SK-N-SH treated with all-trans-retinoic acid at 6 μM for 48 hours (cell line): ENCODE results near the gene PEX10.

Experiments
- ATAC-seq: fragments of 200-7000 bp; cut with Tn5 transposase; 3 replicates; pipeline ENCODE4 v1.9.1; 2020; ENCODE audit warnings: mild to moderate bottlenecking, moderate library complexity
- ARNTL ChIP-seq: fragments of 450-650 bp; formaldehyde crosslinking; IDR thresholded peaks from 2 replicates; pipeline ENCODE4 v1.5.0; 2020; ENCODE audit warnings: low read depth, mild to moderate bottlenecking, moderate library complexity, borderline replicate concordance
- BACH2 ChIP-seq: fragments of 250-450 bp; sonication (Bioruptor Pico); IDR thresholded peaks from 2 replicates; pipeline ENCODE4 v1.9.0; 2021; ENCODE audit warnings: mild to moderate bottlenecking, borderline replicate concordance
- CSDC2 ChIP-seq: fragments of 250-450 bp; sonication (Bioruptor Pico); IDR thresholded peaks from 2 replicates; pipeline ENCODE4 v1.5.0; 2020; ENCODE audit warnings: mild to moderate bottlenecking, moderate library complexity
- ESRRG ChIP-seq: fragments of 250-450 bp; sonication (Bioruptor Pico); IDR thresholded peaks from 2 replicates; pipeline ENCODE4 v1.6.1; 2021; ENCODE audit warnings: mild to moderate bottlenecking
- GLIS3 ChIP-seq: fragments of 250-450 bp; sonication (Bioruptor Pico); IDR thresholded peaks from 2 replicates; pipeline ENCODE4 v1.5.0; 2020; ENCODE audit warnings: mild to moderate bottlenecking, moderate library complexity
- ISL1 ChIP-seq: fragments of 250-450 bp; sonication (Bioruptor Pico); IDR thresholded peaks from 2 replicates; pipeline ENCODE4 v2.1.2; 2022; ENCODE audit warnings: mild to moderate bottlenecking, moderate library complexity
- OSR1 ChIP-seq: fragments of 250-450 bp; sonication (Bioruptor Pico); IDR thresholded peaks from 2 replicates; pipeline ENCODE4 v1.8.0; 2022; ENCODE audit warnings: moderate library complexity, mild to moderate bottlenecking, inconsistent platforms
- PPARA ChIP-seq: fragments of 250-450 bp; sonication (Bioruptor Pico); IDR thresholded peaks from 2 replicates; pipeline ENCODE4 v1.5.0; 2020; ENCODE audit warnings: mild to moderate bottlenecking, borderline replicate concordance
- RARB ChIP-seq: fragments of 250-450 bp; sonication (Bioruptor Pico); IDR thresholded peaks from 2 replicates; pipeline ENCODE4 v1.8.0; 2021; ENCODE audit warnings: mild to moderate bottlenecking, moderate library complexity
- SNAI2 ChIP-seq: fragments of 250-450 bp; sonication (Bioruptor Pico); IDR thresholded peaks from 2 replicates; pipeline ENCODE4 v1.5.0; 2020; ENCODE audit warnings: mild to moderate bottlenecking, moderate library complexity
- TCF4 ChIP-seq: fragments of 250-450 bp; sonication (Bioruptor Pico); IDR thresholded peaks from 2 replicates; pipeline ENCODE4 v1.8.0; 2021; ENCODE audit warnings: mild to moderate bottlenecking, moderate library complexity, borderline replicate concordance
- ZFP3 ChIP-seq: fragments of 250-450 bp; sonication (Bioruptor Pico); IDR thresholded peaks from 2 replicates; pipeline ENCODE4 v1.5.0; 2020; ENCODE audit warnings: mild to moderate bottlenecking, moderate library complexity
- ZFP30 ChIP-seq: fragments of 450-650 bp; formaldehyde crosslinking; IDR thresholded peaks from 2 replicates; pipeline ENCODE4 v1.5.0; 2022; ENCODE audit warnings: mild to moderate bottlenecking, moderate library complexity
- ZNF70 ChIP-seq: fragments of 450-650 bp; formaldehyde crosslinking; IDR thresholded peaks from 2 replicates; pipeline ENCODE4 v1.5.0; 2020; ENCODE audit warnings: mild to moderate bottlenecking, moderate library complexity
- ZNF8 ChIP-seq: fragments of 450-650 bp; formaldehyde crosslinking; IDR thresholded peaks from 2 replicates; pipeline ENCODE4 v1.5.0; 2020; ENCODE audit warnings: mild to moderate bottlenecking, moderate library complexity
- TF ChIP-seq, protein P1 (sequence below): fragments of 250-450 bp; sonication (Bioruptor Pico); IDR thresholded peaks from 2 replicates; pipeline ENCODE4 v1.5.0; 2020; ENCODE audit warnings: mild to moderate bottlenecking, moderate library complexity
- TF ChIP-seq, protein P2 (sequence below): fragments of 250-450 bp; sonication (Bioruptor Pico); IDR thresholded peaks from 2 replicates; pipeline ENCODE4 v1.8.0; 2021; ENCODE audit warnings: low read depth, mild to moderate bottlenecking, moderate library complexity, borderline replicate concordance
- TF ChIP-seq, protein P3 (sequence below): fragments of 250-450 bp; sonication (Bioruptor Pico); IDR thresholded peaks from 2 replicates; pipeline ENCODE4 v1.8.0; 2020; ENCODE audit warnings: mild to moderate bottlenecking, moderate library complexity, borderline replicate concordance
- TF ChIP-seq, protein P4 (sequence below): fragments of 250-450 bp; sonication (Bioruptor Pico); IDR thresholded peaks from 2 replicates; pipeline ENCODE4 v1.5.1; 2021; ENCODE audit warnings: mild to moderate bottlenecking, moderate library complexity

PEX10 gene

DNA sequence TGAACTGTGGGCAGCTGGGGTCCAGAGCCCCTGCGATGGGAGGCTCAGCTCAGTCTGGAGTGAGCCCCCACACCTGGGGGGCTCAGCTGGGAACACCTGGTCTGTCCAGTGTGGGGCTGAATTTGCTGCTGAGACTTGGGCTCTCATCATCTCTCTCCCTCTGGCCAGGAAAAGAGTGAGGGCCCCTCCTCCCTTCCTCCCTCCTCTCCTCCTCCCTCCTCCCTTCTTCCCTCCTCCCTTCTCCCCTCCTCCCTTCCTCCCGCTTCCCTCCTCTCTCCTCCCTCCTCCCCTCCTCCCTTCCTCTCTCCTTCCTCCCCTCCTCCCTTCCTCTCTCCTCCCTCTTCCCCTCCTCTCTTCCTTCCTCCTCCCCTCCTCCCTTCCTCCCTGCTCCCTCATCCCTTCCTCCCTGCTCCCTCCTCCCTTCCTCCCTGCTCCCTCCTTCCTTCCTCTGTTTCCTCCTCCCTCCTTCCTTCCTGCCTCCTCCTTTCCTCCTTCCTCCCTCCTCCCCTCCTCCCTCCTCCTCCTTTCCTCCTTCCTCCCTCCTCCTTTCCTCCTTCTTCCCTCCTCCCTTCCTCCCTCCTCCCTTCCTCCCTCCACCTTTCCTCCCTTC is 23.5 kb upstream of the PEX10 start (continued):
- TF ChIP-seq, protein P1, sequence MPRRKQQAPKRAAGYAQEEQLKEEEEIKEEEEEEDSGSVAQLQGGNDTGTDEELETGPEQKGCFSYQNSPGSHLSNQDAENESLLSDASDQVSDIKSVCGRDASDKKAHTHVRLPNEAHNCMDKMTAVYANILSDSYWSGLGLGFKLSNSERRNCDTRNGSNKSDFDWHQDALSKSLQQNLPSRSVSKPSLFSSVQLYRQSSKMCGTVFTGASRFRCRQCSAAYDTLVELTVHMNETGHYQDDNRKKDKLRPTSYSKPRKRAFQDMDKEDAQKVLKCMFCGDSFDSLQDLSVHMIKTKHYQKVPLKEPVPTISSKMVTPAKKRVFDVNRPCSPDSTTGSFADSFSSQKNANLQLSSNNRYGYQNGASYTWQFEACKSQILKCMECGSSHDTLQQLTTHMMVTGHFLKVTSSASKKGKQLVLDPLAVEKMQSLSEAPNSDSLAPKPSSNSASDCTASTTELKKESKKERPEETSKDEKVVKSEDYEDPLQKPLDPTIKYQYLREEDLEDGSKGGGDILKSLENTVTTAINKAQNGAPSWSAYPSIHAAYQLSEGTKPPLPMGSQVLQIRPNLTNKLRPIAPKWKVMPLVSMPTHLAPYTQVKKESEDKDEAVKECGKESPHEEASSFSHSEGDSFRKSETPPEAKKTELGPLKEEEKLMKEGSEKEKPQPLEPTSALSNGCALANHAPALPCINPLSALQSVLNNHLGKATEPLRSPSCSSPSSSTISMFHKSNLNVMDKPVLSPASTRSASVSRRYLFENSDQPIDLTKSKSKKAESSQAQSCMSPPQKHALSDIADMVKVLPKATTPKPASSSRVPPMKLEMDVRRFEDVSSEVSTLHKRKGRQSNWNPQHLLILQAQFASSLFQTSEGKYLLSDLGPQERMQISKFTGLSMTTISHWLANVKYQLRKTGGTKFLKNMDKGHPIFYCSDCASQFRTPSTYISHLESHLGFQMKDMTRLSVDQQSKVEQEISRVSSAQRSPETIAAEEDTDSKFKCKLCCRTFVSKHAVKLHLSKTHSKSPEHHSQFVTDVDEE, result no peak

DNA sequence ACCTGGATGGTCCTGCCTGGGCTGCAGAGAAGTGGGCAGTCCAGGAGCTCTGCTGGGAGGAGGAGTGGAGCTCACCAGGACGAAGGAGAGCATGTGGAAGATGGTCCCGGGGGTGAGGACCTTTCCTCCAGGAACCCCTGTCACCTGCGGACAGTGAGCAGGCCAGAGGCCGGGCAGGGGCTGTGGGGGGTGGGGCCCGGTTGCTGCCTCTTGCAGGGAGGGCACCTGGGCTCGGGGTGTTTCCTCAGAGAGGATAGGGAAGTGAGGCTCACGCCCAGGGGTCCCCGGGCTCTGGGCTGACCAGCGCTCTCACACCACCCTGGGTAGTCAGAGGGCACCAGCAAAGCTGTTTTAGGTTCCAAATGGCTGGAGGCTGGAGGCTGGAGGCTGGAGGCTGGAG is 22.7 kb upstream of the PEX10 start:
- no peak for TF ChIP-seq PPARA
- no peak for TF ChIP-seq ZFP3 (CRISPR knock-in tag)
- TF ChIP-seq ISL1 (CRISPR knock-in tag), result no peak
- no peak for TF ChIP-seq OSR1
- no peak for TF ChIP-seq RARB (CRISPR knock-in tag)
- TF ChIP-seq ZNF70, result no peak
- no peak for TF ChIP-seq GLIS3 (CRISPR knock-in tag)
- no peak for TF ChIP-seq ZFP30 (CRISPR knock-in tag)
- TF ChIP-seq, protein P1, result no peak
- TF ChIP-seq, protein P2, sequence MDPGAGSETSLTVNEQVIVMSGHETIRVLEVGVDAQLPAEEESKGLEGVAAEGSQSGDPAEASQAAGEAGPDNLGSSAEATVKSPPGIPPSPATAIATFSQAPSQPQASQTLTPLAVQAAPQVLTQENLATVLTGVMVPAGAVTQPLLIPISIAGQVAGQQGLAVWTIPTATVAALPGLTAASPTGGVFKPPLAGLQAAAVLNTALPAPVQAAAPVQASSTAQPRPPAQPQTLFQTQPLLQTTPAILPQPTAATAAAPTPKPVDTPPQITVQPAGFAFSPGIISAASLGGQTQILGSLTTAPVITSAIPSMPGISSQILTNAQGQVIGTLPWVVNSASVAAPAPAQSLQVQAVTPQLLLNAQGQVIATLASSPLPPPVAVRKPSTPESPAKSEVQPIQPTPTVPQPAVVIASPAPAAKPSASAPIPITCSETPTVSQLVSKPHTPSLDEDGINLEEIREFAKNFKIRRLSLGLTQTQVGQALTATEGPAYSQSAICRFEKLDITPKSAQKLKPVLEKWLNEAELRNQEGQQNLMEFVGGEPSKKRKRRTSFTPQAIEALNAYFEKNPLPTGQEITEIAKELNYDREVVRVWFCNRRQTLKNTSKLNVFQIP (CRISPR knock-in tag), result no peak
- TF ChIP-seq, protein P3, sequence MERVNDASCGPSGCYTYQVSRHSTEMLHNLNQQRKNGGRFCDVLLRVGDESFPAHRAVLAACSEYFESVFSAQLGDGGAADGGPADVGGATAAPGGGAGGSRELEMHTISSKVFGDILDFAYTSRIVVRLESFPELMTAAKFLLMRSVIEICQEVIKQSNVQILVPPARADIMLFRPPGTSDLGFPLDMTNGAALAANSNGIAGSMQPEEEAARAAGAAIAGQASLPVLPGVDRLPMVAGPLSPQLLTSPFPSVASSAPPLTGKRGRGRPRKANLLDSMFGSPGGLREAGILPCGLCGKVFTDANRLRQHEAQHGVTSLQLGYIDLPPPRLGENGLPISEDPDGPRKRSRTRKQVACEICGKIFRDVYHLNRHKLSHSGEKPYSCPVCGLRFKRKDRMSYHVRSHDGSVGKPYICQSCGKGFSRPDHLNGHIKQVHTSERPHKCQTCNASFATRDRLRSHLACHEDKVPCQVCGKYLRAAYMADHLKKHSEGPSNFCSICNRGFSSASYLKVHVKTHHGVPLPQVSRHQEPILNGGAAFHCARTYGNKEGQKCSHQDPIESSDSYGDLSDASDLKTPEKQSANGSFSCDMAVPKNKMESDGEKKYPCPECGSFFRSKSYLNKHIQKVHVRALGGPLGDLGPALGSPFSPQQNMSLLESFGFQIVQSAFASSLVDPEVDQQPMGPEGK (CRISPR knock-in tag), result no peak
- no peak for TF ChIP-seq BACH2 (CRISPR knock-in tag)
- TF ChIP-seq ESRRG (CRISPR knock-in tag), result no peak
- TF ChIP-seq, protein P4, sequence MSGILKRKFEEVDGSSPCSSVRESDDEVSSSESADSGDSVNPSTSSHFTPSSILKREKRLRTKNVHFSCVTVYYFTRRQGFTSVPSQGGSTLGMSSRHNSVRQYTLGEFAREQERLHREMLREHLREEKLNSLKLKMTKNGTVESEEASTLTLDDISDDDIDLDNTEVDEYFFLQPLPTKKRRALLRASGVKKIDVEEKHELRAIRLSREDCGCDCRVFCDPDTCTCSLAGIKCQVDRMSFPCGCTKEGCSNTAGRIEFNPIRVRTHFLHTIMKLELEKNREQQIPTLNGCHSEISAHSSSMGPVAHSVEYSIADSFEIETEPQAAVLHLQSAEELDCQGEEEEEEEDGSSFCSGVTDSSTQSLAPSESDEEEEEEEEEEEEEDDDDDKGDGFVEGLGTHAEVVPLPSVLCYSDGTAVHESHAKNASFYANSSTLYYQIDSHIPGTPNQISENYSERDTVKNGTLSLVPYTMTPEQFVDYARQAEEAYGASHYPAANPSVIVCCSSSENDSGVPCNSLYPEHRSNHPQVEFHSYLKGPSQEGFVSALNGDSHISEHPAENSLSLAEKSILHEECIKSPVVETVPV (CRISPR knock-in tag), result no peak
- no peak for TF ChIP-seq ZNF8 (CRISPR knock-in tag)
- TF ChIP-seq SNAI2 (CRISPR knock-in tag), result no peak
- TF ChIP-seq, all 23 proteins: peak for 0
- ATAC-seq, result no peak

DNA sequence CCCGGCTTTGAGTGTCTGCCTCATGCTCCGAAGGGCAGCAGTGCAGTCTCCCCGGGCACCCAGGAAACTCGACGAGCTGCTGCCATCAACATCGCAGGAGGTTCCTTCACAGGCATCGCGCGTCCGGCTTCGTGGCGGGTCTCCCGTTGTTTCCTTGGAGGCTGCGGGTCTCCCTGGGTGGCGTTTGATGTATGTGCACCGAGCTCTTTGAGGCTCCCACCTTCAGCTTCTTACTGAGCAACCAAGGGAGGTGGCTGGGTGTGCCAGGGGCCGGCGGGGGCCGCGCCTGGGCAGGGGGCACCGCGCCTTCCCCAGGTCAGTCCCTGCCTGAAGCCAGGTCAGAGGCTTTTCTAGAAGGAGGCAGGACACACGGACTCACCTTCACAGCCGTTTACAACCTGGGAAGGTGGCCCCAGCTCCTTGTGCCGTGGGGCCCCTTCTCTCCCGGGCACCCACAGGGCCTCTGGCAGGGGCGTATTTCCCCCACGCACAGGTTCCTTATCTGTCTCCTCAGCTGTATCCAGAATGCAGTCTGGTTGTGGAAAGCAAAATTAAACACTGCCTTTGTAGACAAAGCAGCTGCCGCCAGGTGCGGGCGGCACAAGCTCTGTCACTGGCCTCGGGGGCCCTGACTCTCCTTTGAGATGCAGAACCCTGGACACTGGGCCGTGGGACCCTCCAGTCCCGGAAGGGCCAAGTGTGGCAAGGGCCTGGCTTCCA is 21.7 kb upstream of the PEX10 start:
- ATAC-seq, result no peak
- TF ChIP-seq CSDC2 (no peak), GLIS3 (CRISPR knock-in tag) (no peak), ESRRG (CRISPR knock-in tag) (no peak), ARNTL (CRISPR knock-in tag) (no peak), RARB (CRISPR knock-in tag) (no peak), TCF4 (no peak)
- TF ChIP-seq, protein P3 (CRISPR knock-in tag), result no peak
- TF ChIP-seq, protein P2 (CRISPR knock-in tag), result no peak
- TF ChIP-seq, protein P1, result no peak
